ENCODE results near the gene B9D1. TPM values are rescaled to one million over a fixed set of nuclear protein-coding genes. Genes with fewer than 3 reads are reported as not detected.

Gene B9D1
- total RNA-seq, 3 donors from 2014 or later: 14.4 to 29.2 (median 28.4) TPM

- DNase-seq (ENCODE audit: low spot score in 2 of 2): no peak
- Histone ChIP-seq H3K4me3 (no peak overlapping the region), H3K36me3 (no peaks in the 10 kb centered on the region), H3K4me1 (no peaks in the 10 kb centered on the region), H3K9me3 (no peaks in the 10 kb centered on the region), H3K27me3 (no peaks in the 10 kb centered on the region), H3K27ac (no peak overlapping the region)
- intact Hi-C loops (cut with DNase I; ENCODE audit: low total_unique reads): no loop called here
- TF ChIP-seq CTCF (IDR thresholded peaks at IDR 0.05): no peak
- no peak for TF ChIP-seq POLR2AphosphoS5 (IDR thresholded peaks at IDR 0.05)
- no peak for TF ChIP-seq POLR2A (IDR thresholded peaks at IDR 0.05)
These were observed 41.7 kb upstream of the B9D1 start for GRCh38 chr17:19404264-19404663.

GRCh38 chr17:19403021-19403420 lies 40.5 kb upstream of the B9D1 start:
- DNase-seq (ENCODE audit: low spot score in 2 of 2): no peak
- H3K4me1 ChIP-seq: no peaks in the 10 kb centered on the region
- H3K27ac ChIP-seq: peak overlapping the region in 1 of 2 donors; percentile 29

GRCh38 chr17:19402171-19402570 lies 39.6 kb upstream of the B9D1 start:
- intact Hi-C loops (cut with DNase I; ENCODE audit: low total_unique reads): no loop called here
- H3K4me1 ChIP-seq: no peaks in the 10 kb centered on the region
- peak overlapping the region in 1 of 2 donors; percentile 29 for H3K27ac ChIP-seq
- no peak overlapping the region for H3K4me3 ChIP-seq
- TF ChIP-seq POLR2AphosphoS5 (IDR thresholded peaks at IDR 0.05) (no peak), CTCF (IDR thresholded peaks at IDR 0.05) (no peak), POLR2A (IDR thresholded peaks at IDR 0.05) (no peak)
- no peaks in the 10 kb centered on the region for H3K36me3 ChIP-seq
- no peaks in the 10 kb centered on the region for H3K27me3 ChIP-seq
- H3K9me3 ChIP-seq: no peaks in the 10 kb centered on the region
- no peak for DNase-seq (ENCODE audit: low spot score in 2 of 2)

More at GRCh38 chr17:19403021-19403420, 40.5 kb upstream of the B9D1 start:
- Histone ChIP-seq H3K27me3 (no peaks in the 10 kb centered on the region), H3K9me3 (no peaks in the 10 kb centered on the region), H3K4me3 (no peak overlapping the region), H3K36me3 (no peaks in the 10 kb centered on the region)
- TF ChIP-seq POLR2AphosphoS5 (IDR thresholded peaks at IDR 0.05): no peak
- TF ChIP-seq POLR2A (IDR thresholded peaks at IDR 0.05): no peak
- no peak for TF ChIP-seq CTCF (IDR thresholded peaks at IDR 0.05)
- intact Hi-C loops (cut with DNase I; ENCODE audit: low total_unique reads): no loop called here

GRCh38 chr17:19401321-19402010 lies 38.9 kb upstream of the B9D1 start:
- H3K4me3 ChIP-seq: no peak overlapping the region
- no peaks in the 10 kb centered on the region for H3K4me1 ChIP-seq
- no peaks in the 10 kb centered on the region for H3K36me3 ChIP-seq
- TF ChIP-seq POLR2A (IDR thresholded peaks at IDR 0.05) (no peak), POLR2AphosphoS5 (IDR thresholded peaks at IDR 0.05) (no peak), CTCF (IDR thresholded peaks at IDR 0.05) (no peak)
- H3K27me3 ChIP-seq: no peaks in the 10 kb centered on the region
- H3K9me3 ChIP-seq: no peaks in the 10 kb centered on the region
- no peak for DNase-seq (ENCODE audit: low spot score in 2 of 2)
- peak overlapping the region in 1 of 2 donors; percentile 30 for H3K27ac ChIP-seq
- intact Hi-C loops (cut with DNase I; ENCODE audit: low total_unique reads): no loop called here

- TF ChIP-seq POLR2AphosphoS5 (IDR thresholded peaks at IDR 0.05) (no peak), CTCF (IDR thresholded peaks at IDR 0.05) (no peak), POLR2A (IDR thresholded peaks at IDR 0.05) (no peak)
- Histone ChIP-seq H3K4me1 (no peaks in the 10 kb centered on the region), H3K27me3 (no peaks in the 10 kb centered on the region), H3K9me3 (no peaks in the 10 kb centered on the region), H3K27ac (peak overlapping the region in 1 of 2 donors; percentile 52), H3K36me3 (no peaks in the 10 kb centered on the region), H3K4me3 (no peak overlapping the region)
- DNase-seq (ENCODE audit: low spot score in 2 of 2): no peak
- intact Hi-C loops (cut with DNase I; ENCODE audit: low total_unique reads): no loop called here
These were observed 37.4 kb upstream of the B9D1 start for GRCh38 chr17:19399750-19400450.
